Right renal cortex interstitium (tissue), 3 donors: Measurements from ENCODE around the gene BCL2L14. TPM values are rescaled to one million over a fixed set of nuclear protein-coding genes. Genes with fewer than 3 reads are reported as not detected.

Experiments
- DNase-seq, 3 donors: peaks; one replicate each; pipeline ENCODE4 v3.0.0-alpha.2; 2013; ENCODE audit warnings: low read depth in 3 of 3, low spot score in 2 of 3
- polyA plus RNA-seq, 3 donors: library from polyadenylated mRNA; unstranded; fragments of 120-200 nt; gene quantifications; one replicate each; pipeline ENCODE4 v1.2.1, GENCODE V29; 2013; ENCODE audit not compliant: insufficient read length in 3 of 3

BCL2L14 gene
- polyA plus RNA-seq, 3 donors = 0.13 to 0.21 (median 0.15) TPM

DNA sequence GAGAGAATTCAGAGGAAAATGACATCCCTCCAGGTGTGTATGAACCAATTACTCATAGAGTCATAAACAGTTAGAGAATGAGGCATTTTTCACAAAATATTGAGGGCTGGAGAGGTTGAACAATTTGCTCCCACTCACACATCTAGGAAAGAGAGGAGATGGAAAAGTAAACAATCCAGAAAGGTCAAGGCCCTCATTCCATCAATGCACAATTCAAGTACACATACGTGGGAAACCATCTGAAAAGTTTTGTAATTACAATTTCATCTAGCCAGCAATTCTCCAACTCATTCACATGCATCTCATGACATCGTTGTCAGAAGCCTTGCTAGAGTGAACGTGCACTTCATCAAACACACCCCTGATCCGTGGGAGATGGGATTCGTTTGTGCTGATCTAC, 15.7 kb upstream of the BCL2L14 start:
- no peak for DNase-seq

- no peak for DNase-seq
Observed at GRCh38 chr12:12056951-12057350, 13.8 kb upstream of the BCL2L14 start.

DNA sequence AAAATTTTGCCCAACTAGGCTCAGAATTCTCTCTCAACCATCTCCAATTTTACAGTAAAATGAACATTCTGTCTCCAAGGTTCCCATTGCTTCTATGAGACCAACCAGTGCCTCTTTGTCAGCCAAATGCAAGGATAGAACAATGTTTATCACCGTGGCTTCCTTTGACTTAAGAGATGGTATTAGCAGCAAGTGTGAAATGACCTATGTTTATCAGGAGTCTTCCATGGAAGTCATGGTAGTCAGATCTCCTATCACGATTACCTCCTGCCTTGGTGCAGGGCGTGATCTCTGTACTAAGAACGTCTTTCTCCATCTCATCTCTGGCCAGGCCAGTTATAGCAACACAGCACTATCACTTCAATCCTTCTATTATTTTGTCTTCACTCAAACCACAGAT, 6.1 kb upstream of the BCL2L14 start:
- no peak for DNase-seq

DNA sequence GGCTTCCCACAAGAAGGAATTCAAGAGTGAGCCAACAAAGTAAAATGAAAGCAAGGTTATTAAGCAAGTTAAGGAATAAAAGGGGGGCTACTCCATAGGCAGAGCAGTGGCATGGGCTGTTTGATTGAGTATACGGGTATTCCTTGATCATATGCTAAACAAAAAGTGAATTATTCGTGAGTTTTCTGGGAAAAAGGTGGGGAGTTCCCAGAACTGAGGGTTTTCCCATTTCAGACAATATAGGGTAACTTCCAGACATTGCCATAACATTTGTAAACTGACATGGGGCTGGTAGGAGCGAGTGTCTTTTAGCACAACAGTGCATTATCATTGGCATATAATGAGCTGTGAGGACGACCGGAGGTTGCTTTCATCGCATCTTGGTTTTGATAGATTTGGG, 2.0 kb upstream of the BCL2L14 start:
- no peak for DNase-seq

GRCh38 chr12:12069821-12070548, 754 bp upstream of the BCL2L14 start:
- DNase-seq = no peak

- DNase-seq = no peak
Observed at GRCh38 chr12:12072064-12072760, 1.5 kb downstream of the BCL2L14 start.

GRCh38 chr12:12079291-12079690, 8.6 kb downstream of the BCL2L14 start:
- DNase-seq = no peak

DNA sequence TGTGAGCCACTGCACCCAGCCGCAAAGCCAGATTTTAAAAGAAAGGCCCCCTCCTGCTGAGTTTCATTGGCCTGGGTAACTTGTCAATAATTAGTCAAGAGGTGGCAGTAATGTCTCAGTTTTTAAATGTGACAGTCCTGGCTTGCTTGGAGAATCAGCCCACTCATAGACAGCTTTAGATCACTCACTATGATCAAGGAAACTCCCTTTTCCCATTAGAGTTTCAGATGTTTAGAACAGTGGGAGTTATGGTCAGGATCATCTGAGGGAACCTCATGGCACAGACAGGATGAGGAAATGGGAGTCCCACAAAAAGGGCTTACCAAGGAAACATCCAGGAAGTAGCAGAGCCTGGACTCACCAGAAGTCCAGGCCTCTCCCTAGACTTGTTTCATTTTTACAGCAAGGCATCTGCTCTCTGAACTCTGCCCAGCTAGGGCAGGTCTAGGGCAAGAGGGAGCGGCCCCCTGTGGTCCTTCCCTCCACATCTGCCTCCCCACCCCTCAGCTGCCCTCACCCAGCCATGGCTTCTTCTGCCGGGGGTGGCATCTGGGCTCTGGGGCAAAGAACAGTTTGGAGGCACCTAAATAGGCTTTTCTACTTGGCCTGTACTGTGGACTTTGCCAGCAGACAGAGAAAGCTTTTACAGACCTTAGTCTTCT, 11.2 kb downstream of the BCL2L14 start:
- no peak for DNase-seq

GRCh38 chr12:12083688-12084087, 12.9 kb downstream of the BCL2L14 start:
- DNase-seq = no peak

- DNase-seq = no peak
Observed at GRCh38 chr12:12086362-12086761, 15.6 kb downstream of the BCL2L14 start.

GRCh38 chr12:12086973-12087692, 16.4 kb downstream of the BCL2L14 start:
- no peak for DNase-seq

GRCh38 chr12:12087693-12088034, 16.9 kb downstream of the BCL2L14 start:
- no peak for DNase-seq

- DNase-seq = no peak
Observed at GRCh38 chr12:12088147-12088546, 17.4 kb downstream of the BCL2L14 start.

- no peak for DNase-seq
Observed at GRCh38 chr12:12088761-12089160, 18.0 kb downstream of the BCL2L14 start.

DNA sequence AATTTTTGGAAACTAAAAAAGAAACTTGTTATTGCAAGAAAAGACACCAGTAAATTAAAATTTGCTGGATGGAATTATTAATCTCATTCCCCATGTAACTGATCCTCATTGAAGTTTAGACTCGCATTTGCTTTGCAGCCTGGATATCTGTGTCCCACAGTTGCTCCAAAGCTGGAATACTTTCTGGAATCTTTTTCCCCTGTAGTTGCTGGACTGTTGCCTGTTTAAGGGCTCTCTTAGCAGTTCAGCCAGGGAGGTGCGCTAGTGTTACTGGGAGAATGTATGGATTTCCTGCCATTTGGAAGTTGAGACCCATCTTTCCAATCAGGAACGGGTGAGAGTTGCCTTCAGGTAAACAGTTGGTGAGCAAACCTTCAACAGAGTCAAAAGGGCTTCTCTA, 20.3 kb downstream of the BCL2L14 start:
- no peak for DNase-seq

DNA sequence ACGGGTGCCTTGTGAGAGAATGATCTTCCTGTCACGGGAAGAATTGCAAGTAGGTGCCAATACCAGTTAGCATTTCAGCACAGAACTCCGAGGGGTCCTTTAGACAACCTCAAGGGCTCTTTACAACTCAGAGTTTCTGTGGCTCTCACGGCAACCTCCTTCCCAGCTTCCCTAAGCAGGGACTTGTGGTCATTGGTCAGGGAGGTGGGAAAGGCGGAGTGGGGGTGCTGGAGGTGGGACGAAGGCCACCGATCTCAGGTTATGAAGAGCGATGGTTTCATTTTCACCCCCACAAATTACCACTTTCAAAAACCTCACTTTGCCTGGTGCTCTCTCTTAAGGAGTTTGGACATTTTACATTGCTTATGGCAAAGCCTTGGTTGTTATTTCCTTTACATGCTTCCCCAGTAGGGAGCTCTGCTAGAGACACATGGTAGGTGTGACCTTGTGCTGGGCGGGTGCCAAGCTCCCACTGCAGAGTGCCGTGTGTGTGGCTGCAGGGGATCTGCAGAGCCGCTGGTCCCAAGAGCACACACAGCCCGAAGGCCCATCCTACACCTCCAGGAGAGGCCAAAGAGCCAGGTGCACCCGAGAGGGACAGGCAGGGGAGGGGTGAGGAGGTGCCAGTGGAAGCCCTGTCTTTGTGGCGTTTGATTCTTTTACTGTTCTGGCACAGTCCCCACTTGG, 21.4 kb downstream of the BCL2L14 start:
- DNase-seq = no peak

DNA sequence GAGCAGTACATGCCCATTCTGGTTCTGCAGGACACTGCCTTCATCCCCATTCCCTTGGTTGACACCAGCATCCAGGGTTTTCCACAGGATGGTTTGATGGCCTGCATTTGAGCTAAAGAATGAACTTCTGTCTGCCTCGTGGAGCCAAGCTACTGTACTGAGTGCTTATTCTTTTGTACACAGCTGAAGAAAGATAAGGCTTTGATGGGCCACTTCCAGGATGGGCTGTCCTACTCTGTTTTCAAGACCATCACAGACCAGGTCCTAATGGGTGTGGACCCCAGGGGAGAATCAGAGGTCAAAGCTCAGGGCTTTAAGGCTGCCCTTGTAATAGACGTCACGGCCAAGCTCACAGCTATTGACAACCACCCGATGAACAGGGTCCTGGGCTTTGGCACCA, 23.7 kb downstream of the BCL2L14 start:
- DNase-seq = no peak

GRCh38 chr12:12095021-12095420, 24.3 kb downstream of the BCL2L14 start:
- DNase-seq = no peak

DNA sequence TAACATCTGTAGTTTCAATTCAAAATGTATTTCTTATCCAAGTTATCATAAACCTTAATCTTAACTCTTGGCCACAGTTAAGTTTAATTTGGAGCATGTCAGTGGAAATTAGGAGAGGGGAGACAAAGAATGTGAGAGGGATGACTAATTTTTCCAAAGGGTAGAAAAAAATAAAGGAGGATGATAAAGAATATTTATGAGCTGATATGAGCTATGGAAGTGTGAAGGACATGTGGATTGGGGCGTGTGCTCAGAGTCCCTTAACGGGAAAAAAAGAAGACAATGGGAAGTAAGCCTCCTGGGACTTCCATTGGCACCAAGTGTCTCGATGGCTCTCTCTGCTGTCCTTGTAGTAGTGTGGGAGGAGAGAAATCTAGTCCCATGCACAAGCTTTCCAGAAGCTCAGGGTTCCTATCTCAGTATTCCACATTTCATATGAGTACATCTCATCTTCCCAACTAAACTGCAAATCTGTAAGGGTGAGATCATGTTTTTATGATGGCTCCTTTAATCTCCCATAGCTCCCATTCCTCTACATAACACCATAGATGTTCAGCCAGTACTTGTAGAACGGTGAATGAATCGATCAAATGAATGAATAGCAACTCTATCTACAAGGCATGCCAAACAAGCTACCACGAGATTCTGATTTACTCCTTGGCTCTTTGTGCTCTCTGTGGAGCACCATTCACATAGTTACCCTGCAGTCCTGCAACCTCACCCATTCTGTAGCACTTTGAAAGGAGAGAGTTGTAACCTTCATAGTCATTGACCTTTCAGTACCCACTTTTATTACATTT, 27.4 kb downstream of the BCL2L14 start:
- no peak for DNase-seq

DNA sequence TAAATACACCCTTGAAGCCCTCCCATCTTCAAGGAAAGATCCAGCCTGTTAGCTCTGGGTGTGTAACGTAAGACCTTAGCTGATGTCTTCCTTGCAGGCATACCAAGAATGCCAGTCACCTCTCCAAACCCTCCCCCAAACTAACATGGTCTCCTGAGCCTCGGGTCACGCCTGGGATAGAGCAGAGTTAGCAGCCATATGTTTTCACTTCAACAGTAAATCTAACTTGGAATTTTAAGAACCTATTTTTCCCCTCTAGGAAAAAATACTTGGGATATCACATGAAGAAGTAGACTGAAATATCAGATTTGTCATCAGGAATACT, 27.9 kb downstream of the BCL2L14 start:
- no peak for DNase-seq
